GM12892 (cell line): ENCODE results near the gene PLAAT3.

Experiments
- POLR2A ChIP-seq: IDR thresholded peaks from 2 replicates; pipeline ENCODE4 v1.6.1; 2011; ENCODE audit warnings: low read depth, low read length, control low read depth
- POLR2AphosphoS5 ChIP-seq: IDR thresholded peaks from 2 replicates; pipeline ENCODE4 v1.6.1; 2011; ENCODE audit warnings: low read depth, low read length, control low read depth
- TAF1 ChIP-seq: IDR thresholded peaks from 2 replicates; pipeline ENCODE4 v1.6.1; 2011; ENCODE audit warnings: low read depth, mild to moderate bottlenecking, control low read depth, low read length, borderline replicate concordance

DNA sequence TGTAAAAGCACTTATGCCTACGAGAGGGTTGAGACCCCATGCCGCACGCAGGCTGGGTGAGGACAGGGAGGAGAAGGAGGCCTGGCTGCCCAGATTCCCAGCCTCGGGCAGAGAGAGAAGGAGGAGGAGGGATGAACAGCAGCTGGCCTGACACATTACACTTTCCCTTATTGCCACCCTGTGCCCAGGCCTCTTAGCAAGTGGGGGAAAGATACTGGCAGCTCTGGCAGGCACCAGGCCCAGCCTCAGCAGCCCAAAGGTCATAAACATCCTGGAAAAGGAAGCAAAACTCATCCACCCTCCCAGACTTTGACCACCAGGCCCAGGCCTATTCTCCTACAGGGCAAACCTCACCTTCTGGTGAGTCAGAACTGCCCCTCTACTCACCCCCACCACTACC, 4.7 kb downstream of the PLAAT3 start:
- TF ChIP-seq POLR2A (no peak), TAF1 (no peak), POLR2AphosphoS5 (no peak)
